Measurements from ENCODE around the gene IL6. TPM values are rescaled to one million over a fixed set of nuclear protein-coding genes. Genes with fewer than 3 reads are reported as not detected.

Gene IL6
- total RNA-seq: 3.7 and 3.9 TPM in 2 replicates

GRCh38 chr7:22726907-22727713 lies at the start of gene IL6:
Gene IL6, plus strand, starts transcription at chr7:22727200. Its CDS starts 63 bp downstream, at chr7:22727263.

Other genes starting within 250 kb of the IL6 start
- 37.2 and 44.8 TPM in 2 replicates for gene STEAP1B, start 227.0 kb upstream of the IL6 start, total RNA-seq
- gene TOMM7, start 95.6 kb downstream of the IL6 start, total RNA-seq: 63.2 and 82.0 TPM in 2 replicates

Data from vein endothelial cell (primary cell).